ENCODE results near the gene ANKRD16. TPM values are rescaled to one million over a fixed set of nuclear protein-coding genes. Genes with fewer than 3 reads are reported as not detected.
A peak's percentile ranks its signal among the peaks of the same experiment; 100 is the strongest.

ANKRD16 gene
- total and polyA plus RNA-seq, 2 experiments from 2014 or later, result 29.0 to 32.3 TPM

DNA sequence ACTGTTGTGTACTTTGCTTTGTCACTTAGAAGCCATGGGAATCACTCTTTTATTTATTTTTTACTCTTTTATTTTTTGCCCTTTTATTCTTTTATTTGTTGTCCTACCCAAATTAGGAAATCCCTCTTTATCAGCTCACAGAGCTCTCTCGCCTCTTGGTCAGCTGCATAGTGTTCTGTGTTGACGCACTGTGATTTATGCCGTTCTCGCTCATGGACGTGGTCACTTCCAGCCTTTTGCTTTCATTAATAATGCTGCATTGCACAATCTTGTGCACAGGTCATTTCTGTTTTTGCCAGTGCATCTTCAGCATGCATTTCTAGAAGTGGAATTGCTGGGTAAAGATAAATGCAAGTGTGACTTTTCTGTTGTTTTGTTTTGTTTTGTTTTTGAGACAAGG, 42.7 kb upstream of the ANKRD16 start:
- H3K36me3 ChIP-seq, result peaks cover 69% of the 10 kb centered on the region
- TF ChIP-seq, protein P1, sequence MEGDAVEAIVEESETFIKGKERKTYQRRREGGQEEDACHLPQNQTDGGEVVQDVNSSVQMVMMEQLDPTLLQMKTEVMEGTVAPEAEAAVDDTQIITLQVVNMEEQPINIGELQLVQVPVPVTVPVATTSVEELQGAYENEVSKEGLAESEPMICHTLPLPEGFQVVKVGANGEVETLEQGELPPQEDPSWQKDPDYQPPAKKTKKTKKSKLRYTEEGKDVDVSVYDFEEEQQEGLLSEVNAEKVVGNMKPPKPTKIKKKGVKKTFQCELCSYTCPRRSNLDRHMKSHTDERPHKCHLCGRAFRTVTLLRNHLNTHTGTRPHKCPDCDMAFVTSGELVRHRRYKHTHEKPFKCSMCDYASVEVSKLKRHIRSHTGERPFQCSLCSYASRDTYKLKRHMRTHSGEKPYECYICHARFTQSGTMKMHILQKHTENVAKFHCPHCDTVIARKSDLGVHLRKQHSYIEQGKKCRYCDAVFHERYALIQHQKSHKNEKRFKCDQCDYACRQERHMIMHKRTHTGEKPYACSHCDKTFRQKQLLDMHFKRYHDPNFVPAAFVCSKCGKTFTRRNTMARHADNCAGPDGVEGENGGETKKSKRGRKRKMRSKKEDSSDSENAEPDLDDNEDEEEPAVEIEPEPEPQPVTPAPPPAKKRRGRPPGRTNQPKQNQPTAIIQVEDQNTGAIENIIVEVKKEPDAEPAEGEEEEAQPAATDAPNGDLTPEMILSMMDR (IDR thresholded peaks at IDR 0.05; ENCODE audit: low read depth, low read length), result no peak

DNA sequence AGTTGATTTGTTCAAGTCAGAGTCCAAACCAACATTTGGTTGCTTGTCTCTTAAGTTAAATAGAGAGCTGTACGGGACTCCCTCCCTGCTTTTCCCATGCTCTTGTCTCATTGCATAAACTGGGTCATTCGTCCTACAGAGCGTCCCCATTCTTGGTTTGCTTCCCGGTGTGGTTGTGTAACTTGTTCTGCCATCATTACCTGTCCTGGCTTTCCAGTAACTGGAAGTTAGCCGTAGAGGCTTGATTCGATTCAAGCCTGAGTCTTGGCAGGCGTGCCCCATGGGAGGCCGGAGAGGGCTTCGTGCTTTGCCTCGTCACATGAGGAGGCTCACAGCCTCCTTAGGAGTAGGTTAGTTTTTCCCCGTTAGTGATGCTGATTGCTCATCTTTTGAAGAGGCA, 40.6 kb upstream of the ANKRD16 start:
- DNase-seq (ENCODE audit: low read depth in 1 of 2, low spot score in 1 of 2), result no peak
- Histone ChIP-seq H3K36me3 (peaks cover 75% of the 10 kb centered on the region), H3K4me3 (no peak overlapping the region), H3K27me3 (no peaks in the 10 kb centered on the region), H3K4me1 (ENCODE audit: low read depth) (peaks cover 5% of the 10 kb centered on the region), H3K9me3 (ENCODE audit: low read depth) (no peaks in the 10 kb centered on the region), H3K27ac (no peak overlapping the region)
- TF ChIP-seq, protein P1 (IDR thresholded peaks at IDR 0.05; ENCODE audit: low read depth, low read length), result no peak

More for the DNA sequence above, 42.7 kb upstream of the ANKRD16 start:
- H3K27me3 ChIP-seq, result no peaks in the 10 kb centered on the region
- H3K4me3 ChIP-seq, result no peak overlapping the region
- DNase-seq (ENCODE audit: low read depth in 1 of 2, low spot score in 1 of 2), result peak in 1 of 2 donors; percentile 46
- no peaks in the 10 kb centered on the region for H3K9me3 ChIP-seq (ENCODE audit: low read depth)
- H3K27ac ChIP-seq, result no peak overlapping the region
- peaks cover 5% of the 10 kb centered on the region for H3K4me1 ChIP-seq (ENCODE audit: low read depth)

DNA sequence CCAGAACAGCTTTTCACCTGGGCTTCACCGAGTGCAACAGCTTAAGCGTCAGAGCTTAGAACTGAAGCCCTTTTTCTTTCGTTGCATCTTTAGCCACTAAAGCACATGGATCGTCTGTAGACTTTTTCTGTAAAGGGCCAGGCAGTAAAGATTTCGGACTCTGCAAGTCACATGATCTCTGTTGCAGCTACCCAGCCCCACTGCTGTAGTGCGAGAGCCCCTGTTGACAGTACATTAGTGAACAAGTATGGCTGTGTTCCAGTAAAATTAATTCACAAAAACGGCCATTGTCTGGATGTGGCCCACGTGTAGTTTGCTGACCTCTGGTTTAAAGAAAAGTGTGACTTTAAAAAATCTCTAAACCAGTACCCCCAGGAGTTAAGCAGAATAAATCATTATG, 39.7 kb upstream of the ANKRD16 start:
- TF ChIP-seq, protein P1 (IDR thresholded peaks at IDR 0.05; ENCODE audit: low read depth, low read length), result no peak
- H3K36me3 ChIP-seq, result peaks cover 77% of the 10 kb centered on the region
- H3K4me1 ChIP-seq (ENCODE audit: low read depth), result peaks cover 5% of the 10 kb centered on the region
- no peak for DNase-seq (ENCODE audit: low read depth in 1 of 2, low spot score in 1 of 2)
- no peak overlapping the region for H3K4me3 ChIP-seq
- no peaks in the 10 kb centered on the region for H3K27me3 ChIP-seq
- no peaks in the 10 kb centered on the region for H3K9me3 ChIP-seq (ENCODE audit: low read depth)
- H3K27ac ChIP-seq, result no peak overlapping the region

DNA sequence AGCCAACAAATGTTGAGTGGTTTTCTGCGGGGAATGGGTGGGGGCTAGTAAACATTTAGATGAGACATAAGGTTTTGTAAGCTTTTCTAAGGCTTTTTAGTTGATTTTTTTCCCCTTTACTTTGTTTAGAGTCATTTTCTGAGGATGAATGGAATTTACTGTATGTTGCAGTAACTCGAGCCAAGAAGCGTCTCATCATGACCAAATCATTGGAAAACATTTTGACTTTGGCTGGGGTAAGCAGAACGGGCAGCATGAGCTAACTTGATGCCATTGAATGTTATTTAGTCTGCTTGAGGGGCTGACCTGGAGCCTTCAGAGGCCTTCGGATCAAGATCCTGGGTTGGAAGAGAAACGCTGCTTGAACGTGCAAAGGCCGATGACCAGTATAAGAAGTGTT, 37.6 kb upstream of the ANKRD16 start:
- no peak for DNase-seq (ENCODE audit: low read depth in 1 of 2, low spot score in 1 of 2)
- TF ChIP-seq, protein P1 (IDR thresholded peaks at IDR 0.05; ENCODE audit: low read depth, low read length), result no peak
- no peak overlapping the region for H3K27ac ChIP-seq
- peaks cover 92% of the 10 kb centered on the region for H3K36me3 ChIP-seq
- H3K27me3 ChIP-seq, result no peaks in the 10 kb centered on the region
- no peaks in the 10 kb centered on the region for H3K9me3 ChIP-seq (ENCODE audit: low read depth)
- no peak overlapping the region for H3K4me3 ChIP-seq
- H3K4me1 ChIP-seq (ENCODE audit: low read depth), result no peaks in the 10 kb centered on the region

DNA sequence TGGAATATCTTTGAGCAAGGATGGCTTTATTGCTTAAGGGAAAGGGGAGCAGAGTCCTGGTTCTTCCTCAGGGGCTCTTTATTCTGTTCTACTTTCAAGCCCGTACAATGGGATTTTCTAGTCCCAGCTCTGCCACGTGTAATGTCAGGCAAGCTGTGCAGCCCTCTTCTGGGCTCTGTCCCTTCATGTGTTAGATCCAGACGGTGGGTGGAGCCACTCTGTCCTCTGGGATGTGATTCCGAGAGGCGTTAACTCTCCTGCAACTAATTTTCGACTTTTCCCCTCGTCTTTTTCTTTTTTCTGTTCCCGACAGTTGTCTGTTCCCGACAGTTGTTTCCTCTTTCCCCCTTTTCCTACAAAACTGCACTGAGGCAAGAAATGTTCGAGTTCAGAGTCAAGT, 35.2 kb upstream of the ANKRD16 start:
- Histone ChIP-seq H3K27ac (no peak overlapping the region), H3K9me3 (ENCODE audit: low read depth) (no peaks in the 10 kb centered on the region), H3K4me3 (no peak overlapping the region), H3K4me1 (ENCODE audit: low read depth) (no peaks in the 10 kb centered on the region), H3K27me3 (no peaks in the 10 kb centered on the region), H3K36me3 (peaks cover 92% of the 10 kb centered on the region)
- DNase-seq (ENCODE audit: low read depth in 1 of 2, low spot score in 1 of 2), result no peak
- TF ChIP-seq, protein P1 (IDR thresholded peaks at IDR 0.05; ENCODE audit: low read depth, low read length), result no peak

DNA sequence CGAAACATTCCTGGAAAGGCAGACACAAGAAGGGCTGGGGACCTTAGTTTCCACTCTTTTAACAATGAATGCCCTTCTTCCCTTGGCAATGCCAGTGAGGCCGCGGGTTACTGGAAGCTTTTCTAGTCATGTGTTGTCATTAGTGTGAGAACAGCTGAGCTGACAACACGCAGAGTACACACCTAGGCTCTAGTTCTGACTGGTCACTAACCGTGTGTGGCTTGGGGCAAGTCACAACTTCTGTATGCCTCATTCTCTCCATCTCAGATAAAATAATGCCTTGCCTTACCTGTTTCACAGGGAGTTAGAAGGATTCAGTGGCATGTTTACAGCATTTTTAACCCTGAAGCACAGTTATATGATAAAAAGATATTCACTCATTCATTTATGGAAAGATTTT, 32.1 kb upstream of the ANKRD16 start:
- H3K36me3 ChIP-seq, result peaks cover 91% of the 10 kb centered on the region
- no peak overlapping the region for H3K4me3 ChIP-seq
- peak overlapping the region; percentile 13 for H3K27ac ChIP-seq
- H3K27me3 ChIP-seq, result no peaks in the 10 kb centered on the region
- no peaks in the 10 kb centered on the region for H3K9me3 ChIP-seq (ENCODE audit: low read depth)
- TF ChIP-seq, protein P1 (IDR thresholded peaks at IDR 0.05; ENCODE audit: low read depth, low read length), result no peak
- no peaks in the 10 kb centered on the region for H3K4me1 ChIP-seq (ENCODE audit: low read depth)
- DNase-seq (ENCODE audit: low read depth in 1 of 2, low spot score in 1 of 2), result no peak
